Endothelial cell of umbilical vein (primary cell): Measurements from ENCODE around the gene RIF1. TPM values are rescaled to one million over a fixed set of nuclear protein-coding genes. Genes with fewer than 3 reads are reported as not detected.
A peak's percentile ranks its signal among the peaks of the same experiment; 100 is the strongest.

Experiments used
- BruUV-seq: library from RNA; stranded (reverse); fragments of 400-500 nt; replicated peaks from 2 replicates; lab custom pipeline; 2021; lab: Mats Ljungman, UMichigan
- CTCF ChIA-PET: fragments of 300-600, 350-600 bp; sonication (Branson Sonifier 250); formaldehyde crosslinking; loops from one replicate; lab custom pipeline; 2021; ENCODE audit warnings: antibody characterized with exemption, inconsistent platforms; lab: Charles Lee
- POLR2A ChIA-PET: fragments of 300-600, 350-600 bp; sonication (Branson Sonifier 250); formaldehyde crosslinking; loops from one replicate; lab custom pipeline; 2021; ENCODE audit warnings: antibody characterized with exemption, inconsistent platforms; lab: Charles Lee
- DNase-seq: peaks from one replicate; pipeline ENCODE4 v3.0.0-alpha.2; 2011; ENCODE audit warnings: low read depth, low spot score
- FAIRE-seq: peaks from 2 replicates; lab custom pipeline; 2011; peaks lifted over from hg19 to GRCh38; lab: Jason Lieb, UNC
- H2AFZ ChIP-seq: 2 replicates; pipeline ENCODE4 v1.6.0; 2012; ENCODE audit warnings: low read depth, low read length, control low read depth, inconsistent platforms
- H3K27ac ChIP-seq: 2 replicates; pipeline ENCODE4 v1.5.1; 2011; ENCODE audit warnings: low read depth, mild to moderate bottlenecking, control low read depth, low read length, moderate library complexity; ENCODE audit not compliant: insufficient read depth
- H3K27me3 ChIP-seq, 2 experiments: 2 replicates each; pipeline versions ENCODE4 v1.6.0 to v1.6.1; 2011; ENCODE audit warnings: low read length in 2 of 2, mixed read lengths in 1 of 2; ENCODE audit not compliant: control insufficient read depth in 2 of 2, insufficient read depth in 2 of 2
- H3K36me3 ChIP-seq, 2 experiments: 2 replicates in 1 of 2; 3 replicates in 1 of 2; pipeline ENCODE4 v1.5.1; 2011; ENCODE audit warnings: low read length in 2 of 2, mild to moderate bottlenecking in 1 of 2, moderate library complexity in 1 of 2; ENCODE audit not compliant: control insufficient read depth in 2 of 2, insufficient read depth in 2 of 2; ENCODE audit errors: extremely low read depth in 1 of 2
- H3K4me1 ChIP-seq: 3 replicates; pipeline ENCODE4 v1.5.1; 2011; ENCODE audit warnings: mild to moderate bottlenecking, low read length; ENCODE audit not compliant: control insufficient read depth, insufficient read depth; ENCODE audit errors: extremely low read depth
- H3K4me2 ChIP-seq: 2 replicates; pipeline ENCODE4 v1.6.1; 2011; ENCODE audit warnings: low read length, control low read depth, mixed read lengths; ENCODE audit not compliant: insufficient read depth
- H3K4me3 ChIP-seq, 3 experiments: fragments of 200-600 bp in 1 of 3; sonication (generic), shearing (Covaris generic) in 1 of 3; replicated peaks in 1 of 3; 2 replicates each; pipeline ENCODE4 v1.5.1; 2011 to 2016; ENCODE audit warnings: control low read depth in 3 of 3, low read length in 3 of 3, mild to moderate bottlenecking in 2 of 3, inconsistent platforms in 1 of 3, low read depth in 1 of 3, moderate library complexity in 1 of 3; ENCODE audit not compliant: insufficient read depth in 1 of 3
- H3K79me2 ChIP-seq: 2 replicates; pipeline ENCODE4 v1.6.0; 2012; ENCODE audit warnings: low read length, inconsistent platforms; ENCODE audit not compliant: control insufficient read depth, insufficient read depth
- H3K9ac ChIP-seq: replicated peaks from 2 replicates; pipeline ENCODE3; 2011; ENCODE audit warnings: low read length, control low read depth; ENCODE audit not compliant: insufficient read depth; ENCODE audit errors: extremely low read depth
- H3K9me1 ChIP-seq: replicated peaks from 3 replicates; pipeline ENCODE4 v1.6.0; 2011; ENCODE audit warnings: mild to moderate bottlenecking, low read length; ENCODE audit not compliant: control insufficient read depth, insufficient read depth; ENCODE audit errors: extremely low read depth
- H3K9me3 ChIP-seq: replicated peaks from 2 replicates; pipeline ENCODE4 v1.5.1; 2012; ENCODE audit warnings: low read length, inconsistent platforms; ENCODE audit not compliant: control insufficient read depth, insufficient read depth
- H4K20me1 ChIP-seq: replicated peaks from 2 replicates; pipeline ENCODE3; 2011; ENCODE audit warnings: mild to moderate bottlenecking, low read length; ENCODE audit not compliant: control insufficient read depth, insufficient read depth; ENCODE audit errors: extremely low read depth
- CTCF ChIP-seq, 2 donors: IDR thresholded peaks; 1 replicate in 1 of 2; 2 replicates in 1 of 2; pipeline ENCODE4 v1.5.1; 2011; ENCODE audit warnings: low read length in 2 of 2, mild to moderate bottlenecking in 2 of 2, moderate library complexity in 2 of 2, control low read depth in 1 of 2, inconsistent platforms in 1 of 2, low read depth in 1 of 2; ENCODE audit not compliant: insufficient read depth in 1 of 2; ENCODE audit errors: extremely low read depth in 1 of 2
- EZH2 ChIP-seq: IDR thresholded peaks from 2 replicates; pipeline ENCODE4 v1.6.1; 2012; ENCODE audit warnings: borderline replicate concordance, low read depth, mild to moderate bottlenecking, moderate library complexity, low read length, inconsistent platforms; ENCODE audit not compliant: severe bottlenecking
- FOS ChIP-seq: IDR thresholded peaks from 2 replicates; pipeline ENCODE4 v1.6.1; 2011; ENCODE audit warnings: mild to moderate bottlenecking, low read length, moderate library complexity, borderline replicate concordance; ENCODE audit not compliant: insufficient read depth
- GATA2 ChIP-seq: IDR thresholded peaks from 2 replicates; pipeline ENCODE4 v1.7.0; 2011; ENCODE audit warnings: low read depth, mild to moderate bottlenecking, moderate library complexity, mixed read lengths, low read length; ENCODE audit not compliant: insufficient read length, insufficient read depth
- JUN ChIP-seq: IDR thresholded peaks from 2 replicates; pipeline ENCODE4 v1.6.1; 2011; ENCODE audit warnings: borderline replicate concordance, low read depth; ENCODE audit not compliant: insufficient read length, insufficient read depth
- MAX ChIP-seq: IDR thresholded peaks from 2 replicates; pipeline ENCODE4 v1.6.1; 2011; ENCODE audit not compliant: insufficient read depth, insufficient read length
- MYC ChIP-seq: IDR thresholded peaks from one replicate; pipeline ENCODE4 v1.6.1; 2011; ENCODE audit warnings: mild to moderate bottlenecking, low read depth, low read length
- POLR2A ChIP-seq: IDR thresholded peaks from 2 replicates; pipeline ENCODE4 v1.6.1; 2012; ENCODE audit warnings: low read depth, mild to moderate bottlenecking, control low read depth, low read length
- POLR2AphosphoS5 ChIP-seq: IDR thresholded peaks from 2 replicates; pipeline ENCODE4 v1.6.1; 2012; ENCODE audit warnings: low read depth, mild to moderate bottlenecking, control low read depth, low read length, moderate library complexity; ENCODE audit not compliant: insufficient read depth
- dilution Hi-C: fragments of 300-500 bp; cut with MboI; formaldehyde crosslinking; loops from one replicate; pipeline ENCODE4 v1.15.0; 2019; ENCODE audit warnings: low sequenced_read_pairs; ENCODE audit not compliant: extremely low pct_ligation_motif_present
- intact Hi-C: fragments of 100-400 bp; cut with micrococcal nuclease; formaldehyde crosslinking; loops from one replicate; pipeline ENCODE4 v1.10.0; 2022
- polyA plus RNA-seq, 4 experiments: library from polyadenylated mRNA; depleted of rRNA in 3 of 4; stranded (reverse) in 3 of 4; unstranded in 1 of 4; fragments of >200 nt; gene quantifications; 2 replicates each; pipeline versions ENCODE4 v1.2.1 to v1.2.3, GENCODE V29; 2011 to 2012; ENCODE audit warnings: missing spikeins in 1 of 4
- total RNA-seq: library from RNA; stranded (reverse); gene quantifications from 2 replicates; pipeline ENCODE4 v1.2.3, GENCODE V29; 2021

The RIF1 gene
- total and polyA plus RNA-seq, 2 donors (not counting 3 experiments of a cell fraction or from before 2014, with no cell fraction given): 5.1 to 55.3 TPM

GRCh38 chr2:151437630-151438029, 27.9 kb downstream of the RIF1 start:
- CTCF ChIA-PET: interaction anchor here (0.7 to 2.6 kb wide), 20 partner anchors 8 to 588 kb away, joined by 3 to 17 read pairs (median 4); partner anchors contain the start of genes NMI, RBM43 and RIF1
- H3K4me1 ChIP-seq: no peaks in the 10 kb centered on the region
- no peak overlapping the region for H2AFZ ChIP-seq
- H3K9me1 ChIP-seq: no peaks in the 10 kb centered on the region
- no peak for FAIRE-seq
- dilution Hi-C loops (no loop called here), intact Hi-C loops (loop anchor here (2.0 to 5.0 kb wide), 2 partner anchors 177 to 1840 kb away; partner anchors contain the start of gene RBM43)
- no peak overlapping the region for H3K4me3 ChIP-seq
- peaks cover 3% of the 10 kb centered on the region for H4K20me1 ChIP-seq
- DNase-seq: peak; percentile 58
- no peak overlapping the region for H3K4me2 ChIP-seq
- H3K27me3 ChIP-seq: no peaks in the 10 kb centered on the region
- peaks cover 8 to 22% of the 10 kb centered on the region in 2 experiments for H3K36me3 ChIP-seq
- H3K27ac ChIP-seq: no peak overlapping the region
- POLR2A ChIA-PET: no interaction called here
- no peaks in the 10 kb centered on the region for H3K9me3 ChIP-seq
- H3K9ac ChIP-seq: no peak overlapping the region
- no peaks in the 10 kb centered on the region for H3K79me2 ChIP-seq
- no peak for TF ChIP-seq MYC
- TF ChIP-seq CTCF (IDR thresholded peaks at IDR 0.05; ENCODE audit: extremely low read depth in 1 of 2, insufficient read depth in 1 of 2, low read depth in 1 of 2, low read length in 2 of 2): peak; percentile 25 to 39
- no TSS peak for BruUV-seq

GRCh38 chr2:151438506-151438905, 28.8 kb downstream of the RIF1 start:
- Histone ChIP-seq H3K4me1 (no peaks in the 10 kb centered on the region), H3K4me3 (no peak overlapping the region), H2AFZ (no peak overlapping the region), H3K79me2 (no peaks in the 10 kb centered on the region), H3K9me1 (no peaks in the 10 kb centered on the region), H3K9ac (no peak overlapping the region), H3K9me3 (no peaks in the 10 kb centered on the region), H3K36me3 (peaks cover 8 to 19% of the 10 kb centered on the region in 2 experiments), H3K27me3 (no peaks in the 10 kb centered on the region), H4K20me1 (no peaks in the 10 kb centered on the region), H3K27ac (no peak overlapping the region), H3K4me2 (no peak overlapping the region)
- no peak for DNase-seq
- intact Hi-C loops: loop anchor here (5.0 kb wide), 1 partner anchor 1841 kb away; no protein-coding TSS in a partner anchor
- dilution Hi-C loops: no loop called here
- BruUV-seq: no TSS peak
- FAIRE-seq: no peak
- no peak for TF ChIP-seq CTCF (IDR thresholded peaks at IDR 0.05; ENCODE audit: extremely low read depth in 1 of 2, insufficient read depth in 1 of 2, low read depth in 1 of 2, low read length in 2 of 2)
- TF ChIP-seq MYC: no peak
- TF ChIP-seq JUN: no peak
- TF ChIP-seq GATA2: no peak
- no peak for TF ChIP-seq MAX
- no peak for TF ChIP-seq POLR2A
- TF ChIP-seq POLR2AphosphoS5: no peak
- TF ChIP-seq EZH2: no peak
- no peak for TF ChIP-seq FOS
- CTCF ChIA-PET: interaction anchor here (0.7 to 2.6 kb wide), 7 partner anchors 10 to 200 kb away, joined by 3 to 7 read pairs (median 4); no protein-coding TSS in a partner anchor
- POLR2A ChIA-PET: no interaction called here
